K562 (cell line): ENCODE data around the gene SLC1A5. TPM values are rescaled to one million over a fixed set of nuclear protein-coding genes. Genes with fewer than 3 reads are reported as not detected.
A peak's percentile ranks its signal among the peaks of the same experiment; 100 is the strongest.

Experiments used
- ADNP ChIP-seq: fragments of 200-800 bp; sonication (Bioruptor generic); IDR thresholded peaks from 2 replicates; pipeline ENCODE4 v1.6.1; 2016; ENCODE audit warnings: missing genetic modification characterization, missing compliant biosample characterization
- BRD9 ChIP-seq: fragments of 450-650 bp; IDR thresholded peaks from 2 replicates; pipeline ENCODE4 v1.6.1; 2018; ENCODE audit warnings: low read depth; ENCODE audit not compliant: partially characterized antibody
- CEBPB ChIP-seq: fragments of 450-650 bp; IDR thresholded peaks from 2 replicates; pipeline ENCODE4 v1.6.1; 2016; ENCODE audit warnings: missing genetic modification characterization, missing compliant biosample characterization
- FOSL1 ChIP-seq: fragments of 200-800 bp; sonication (Bioruptor generic); conservative IDR thresholded peaks from 2 replicates; pipeline ENCODE4 v1.6.1; 2016; ENCODE audit warnings: missing genetic modification characterization, missing compliant biosample characterization
- FOXJ3 ChIP-seq: sonication (generic); formaldehyde crosslinking; IDR thresholded peaks from 2 replicates; pipeline ENCODE4 v1.4.0; 2020; ENCODE audit warnings: mild to moderate bottlenecking, missing genetic modification reagents
- FOXK1 ChIP-seq: sonication (generic); formaldehyde crosslinking; IDR thresholded peaks from 2 replicates; pipeline ENCODE4 v1.8.0; 2022; ENCODE audit warnings: missing genetic modification reagents, mild to moderate bottlenecking, borderline replicate concordance
- HINFP ChIP-seq: fragments of 450-650 bp; conservative IDR thresholded peaks from 2 replicates; pipeline ENCODE4 v1.6.1; 2016; ENCODE audit warnings: missing genetic modification characterization, low read depth, mild to moderate bottlenecking, control low read depth, missing compliant biosample characterization
- HOXB6 ChIP-seq: fragments of 250-450 bp; sonication (Bioruptor Pico); IDR thresholded peaks from 2 replicates; pipeline ENCODE4 v1.5.1; 2022; ENCODE audit warnings: mild to moderate bottlenecking, borderline replicate concordance
- KAT8 ChIP-seq: fragments of 450-650 bp; IDR thresholded peaks from 2 replicates; pipeline ENCODE4 v1.6.1; 2016; ENCODE audit warnings: low read depth, mild to moderate bottlenecking
- MLLT1 ChIP-seq, 2 experiments: fragments of 450-650 bp; IDR thresholded peaks; 2 replicates each; pipeline ENCODE4 v1.6.1; 2016
- MYC ChIP-seq, 2 experiments: fragments of 250-450 bp in 1 of 2; sonication (Bioruptor Pico) in 1 of 2; IDR thresholded peaks; 2 replicates each; pipeline versions ENCODE4 v1.5.1 to v1.6.1; 2012 to 2021; ENCODE audit warnings: low read depth in 2 of 2, borderline replicate concordance in 1 of 2, improper control_type of control experiment in 1 of 2, low read length in 1 of 2, mild to moderate bottlenecking in 1 of 2, moderate library complexity in 1 of 2
- XRCC5 ChIP-seq: fragments of 200-400 bp; formaldehyde crosslinking; IDR thresholded peaks from 2 replicates; pipeline ENCODE4 v1.6.1; 2017; ENCODE audit warnings: low read depth, mild to moderate bottlenecking, low read length
- ZBED1 ChIP-seq: IDR thresholded peaks from 2 replicates; pipeline ENCODE4 v1.6.1; 2014
- ZC3H11A ChIP-seq: IDR thresholded peaks from 2 replicates; pipeline ENCODE4 v1.6.1; 2012; ENCODE audit warnings: low read depth, low read length, improper control_type of control experiment
- ZNF174 ChIP-seq: fragments of 250-450 bp; sonication (Bioruptor Pico); IDR thresholded peaks from 2 replicates; pipeline ENCODE4 v1.4.0; 2020; ENCODE audit warnings: mild to moderate bottlenecking
- ZNF253 ChIP-seq: fragments of 250-450 bp; sonication (Bioruptor Pico); conservative IDR thresholded peaks from 2 replicates; pipeline ENCODE4 v1.6.1; 2021; ENCODE audit warnings: mild to moderate bottlenecking
- polyA plus RNA-seq, 8 experiments: library from polyadenylated mRNA; depleted of rRNA in 4 of 8; stranded (reverse) in 5 of 8; unstranded in 3 of 8; fragments of >200 nt; fragmentation: Nextera tagmentation in 2 of 8; fragmentation: Illumina TruSeq in 1 of 8; extraction: Ambion mirVana in 2 of 8; extraction: Trizol in 1 of 8; gene quantifications; 2 replicates each; pipeline versions ENCODE4 v1.2.1 to v1.2.3, GENCODE V29; 2011 to 2014; ENCODE audit warnings: inconsistent platforms in 1 of 8, missing spikeins in 1 of 8
- total RNA-seq, 7 experiments: library from RNA; depleted of rRNA in 6 of 7; stranded (reverse); fragments of >200 nt in 6 of 7; fragmentation: Illumina TruSeq in 2 of 7; extraction: Trizol in 2 of 7; gene quantifications; 2 replicates each; pipeline versions ENCODE4 v1.2.1 to v1.2.3, GENCODE V29; 2011 to 2021; ENCODE audit warnings: low replicate concordance in 1 of 7
- TF ChIP-seq, protein P1 (sequence below): fragments of 450-650 bp; IDR thresholded peaks from 2 replicates; pipeline ENCODE4 v1.6.1; 2017; ENCODE audit warnings: antibody characterized with exemption
- TF ChIP-seq, protein P2 (sequence below): fragments of 250-450 bp; sonication (Bioruptor Pico); IDR thresholded peaks from 2 replicates; pipeline ENCODE4 v1.9.0; 2021; ENCODE audit warnings: mild to moderate bottlenecking, inconsistent platforms
- TF ChIP-seq, protein P3 (sequence below): sonication (generic); formaldehyde crosslinking; IDR thresholded peaks from 2 replicates; pipeline ENCODE4 v1.8.0; 2022; ENCODE audit warnings: missing genetic modification reagents, mild to moderate bottlenecking, borderline replicate concordance

Gene SLC1A5
- total and polyA plus RNA-seq, 9 of the 15 experiments (the other 6 are each of a cell fraction or from before 2014, with no cell fraction given): 31.2 to 417 (median 134) TPM

DNA sequence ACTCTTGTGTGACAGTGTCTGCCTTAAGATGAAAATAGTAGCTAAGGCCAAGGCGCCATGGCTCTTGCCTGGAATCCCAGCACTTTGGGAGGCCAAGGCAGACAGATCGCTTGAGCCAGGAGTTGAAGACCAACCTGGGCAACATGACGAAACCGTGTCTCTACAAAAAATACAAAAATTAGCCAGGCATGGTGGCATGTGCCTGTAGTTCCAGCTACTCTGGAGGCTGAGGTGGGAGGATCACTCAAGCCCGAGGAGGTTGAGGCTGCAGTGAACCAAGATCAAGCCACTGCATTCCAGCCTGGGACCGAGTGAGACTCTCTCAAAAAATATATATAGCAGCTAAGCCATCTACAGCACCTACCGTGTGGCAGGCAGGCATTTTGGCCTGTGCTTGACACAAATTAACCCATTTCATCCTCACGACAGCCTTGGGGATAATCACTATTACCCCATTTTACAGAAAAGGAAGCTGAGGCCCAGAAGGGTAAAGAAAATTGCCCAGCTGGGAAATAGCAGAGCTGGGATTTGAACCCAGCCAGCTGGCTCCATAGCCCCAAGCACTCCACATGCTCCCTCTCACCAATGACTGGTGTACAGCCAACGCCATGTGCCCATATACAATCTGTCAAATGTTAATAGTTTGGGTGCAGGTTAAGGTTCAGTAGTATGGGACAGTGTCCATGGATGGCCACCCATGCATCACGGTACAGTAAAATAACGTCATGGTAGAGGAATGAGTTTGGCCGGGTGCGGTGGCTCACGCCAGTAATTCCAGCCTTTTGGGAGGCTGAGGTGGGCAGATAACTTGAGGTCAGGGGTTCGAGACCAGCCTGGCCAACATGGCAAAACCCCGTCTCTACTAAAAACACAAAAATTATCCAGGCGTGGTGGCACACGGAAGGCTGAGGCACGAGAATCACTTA is 3.1 kb downstream of the SLC1A5 start (continued):
- TF ChIP-seq MLLT1 (IDR thresholded peaks at IDR 0.05) (peak in 1 of 2 experiments; percentile 50; a peak in 1 of 4 replicates), XRCC5 (no peak), KAT8 (no peak), BRD9 (no peak), HOXB6 (no peak), FOXJ3 (CRISPR knock-in tag) (no peak), ZNF174 (no peak), ADNP (tag) (peak; percentile 93), FOSL1 (no peak), CEBPB (tag) (no peak), FOXK1 (CRISPR knock-in tag) (no peak; the same call in 1 of the 2 replicates), HINFP (0 out of 2 replicates have a peak, but pooled peaks have one; percentile 11), ZC3H11A (no peak), ZNF253 (no peak), ZBED1 (no peak), MYC (IDR thresholded peaks at IDR 0.05; ENCODE audit: low read depth, low read length) (no peak), MYC (CRISPR knock-in tag; IDR thresholded peaks at IDR 0.05; ENCODE audit: borderline replicate concordance, low read depth) (no peak)
- TF ChIP-seq, protein P1, sequence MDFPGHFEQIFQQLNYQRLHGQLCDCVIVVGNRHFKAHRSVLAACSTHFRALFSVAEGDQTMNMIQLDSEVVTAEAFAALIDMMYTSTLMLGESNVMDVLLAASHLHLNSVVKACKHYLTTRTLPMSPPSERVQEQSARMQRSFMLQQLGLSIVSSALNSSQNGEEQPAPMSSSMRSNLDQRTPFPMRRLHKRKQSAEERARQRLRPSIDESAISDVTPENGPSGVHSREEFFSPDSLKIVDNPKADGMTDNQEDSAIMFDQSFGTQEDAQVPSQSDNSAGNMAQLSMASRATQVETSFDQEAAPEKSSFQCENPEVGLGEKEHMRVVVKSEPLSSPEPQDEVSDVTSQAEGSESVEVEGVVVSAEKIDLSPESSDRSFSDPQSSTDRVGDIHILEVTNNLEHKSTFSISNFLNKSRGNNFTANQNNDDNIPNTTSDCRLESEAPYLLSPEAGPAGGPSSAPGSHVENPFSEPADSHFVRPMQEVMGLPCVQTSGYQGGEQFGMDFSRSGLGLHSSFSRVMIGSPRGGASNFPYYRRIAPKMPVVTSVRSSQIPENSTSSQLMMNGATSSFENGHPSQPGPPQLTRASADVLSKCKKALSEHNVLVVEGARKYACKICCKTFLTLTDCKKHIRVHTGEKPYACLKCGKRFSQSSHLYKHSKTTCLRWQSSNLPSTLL: no peak
- TF ChIP-seq, protein P2, sequence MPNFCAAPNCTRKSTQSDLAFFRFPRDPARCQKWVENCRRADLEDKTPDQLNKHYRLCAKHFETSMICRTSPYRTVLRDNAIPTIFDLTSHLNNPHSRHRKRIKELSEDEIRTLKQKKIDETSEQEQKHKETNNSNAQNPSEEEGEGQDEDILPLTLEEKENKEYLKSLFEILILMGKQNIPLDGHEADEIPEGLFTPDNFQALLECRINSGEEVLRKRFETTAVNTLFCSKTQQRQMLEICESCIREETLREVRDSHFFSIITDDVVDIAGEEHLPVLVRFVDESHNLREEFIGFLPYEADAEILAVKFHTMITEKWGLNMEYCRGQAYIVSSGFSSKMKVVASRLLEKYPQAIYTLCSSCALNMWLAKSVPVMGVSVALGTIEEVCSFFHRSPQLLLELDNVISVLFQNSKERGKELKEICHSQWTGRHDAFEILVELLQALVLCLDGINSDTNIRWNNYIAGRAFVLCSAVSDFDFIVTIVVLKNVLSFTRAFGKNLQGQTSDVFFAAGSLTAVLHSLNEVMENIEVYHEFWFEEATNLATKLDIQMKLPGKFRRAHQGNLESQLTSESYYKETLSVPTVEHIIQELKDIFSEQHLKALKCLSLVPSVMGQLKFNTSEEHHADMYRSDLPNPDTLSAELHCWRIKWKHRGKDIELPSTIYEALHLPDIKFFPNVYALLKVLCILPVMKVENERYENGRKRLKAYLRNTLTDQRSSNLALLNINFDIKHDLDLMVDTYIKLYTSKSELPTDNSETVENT (CRISPR knock-in tag): no peak
- TF ChIP-seq, protein P3, sequence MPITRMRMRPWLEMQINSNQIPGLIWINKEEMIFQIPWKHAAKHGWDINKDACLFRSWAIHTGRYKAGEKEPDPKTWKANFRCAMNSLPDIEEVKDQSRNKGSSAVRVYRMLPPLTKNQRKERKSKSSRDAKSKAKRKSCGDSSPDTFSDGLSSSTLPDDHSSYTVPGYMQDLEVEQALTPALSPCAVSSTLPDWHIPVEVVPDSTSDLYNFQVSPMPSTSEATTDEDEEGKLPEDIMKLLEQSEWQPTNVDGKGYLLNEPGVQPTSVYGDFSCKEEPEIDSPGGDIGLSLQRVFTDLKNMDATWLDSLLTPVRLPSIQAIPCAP: no peak
